Measurements from ENCODE around the gene SH2B2.
"Not testable (repeated sequence)": the region's sequence is repeated elsewhere in the genome, so short reads cannot be mapped to it uniquely, and the experiment has no call there.

DNA sequence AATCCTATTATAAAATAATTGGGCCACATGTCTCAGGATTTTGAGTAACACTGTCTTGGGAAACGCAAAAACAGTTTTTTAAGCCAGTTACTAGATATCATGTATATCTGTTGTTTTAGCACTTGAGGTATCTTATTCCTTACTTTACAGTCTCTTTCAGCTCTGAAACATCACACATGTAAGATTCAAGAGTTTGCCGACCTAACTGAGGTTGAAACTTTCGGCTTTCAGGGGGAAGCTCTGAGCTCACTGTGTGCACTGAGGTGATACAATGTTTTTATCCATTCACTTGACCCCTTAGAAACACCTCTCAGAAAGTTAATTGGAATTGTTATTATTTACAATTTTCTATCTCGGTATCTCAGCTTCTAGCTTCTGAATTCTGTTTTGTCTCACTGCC lies 50.8 kb downstream of the SH2B2 start:
- TF ChIP-seq, protein P1, sequence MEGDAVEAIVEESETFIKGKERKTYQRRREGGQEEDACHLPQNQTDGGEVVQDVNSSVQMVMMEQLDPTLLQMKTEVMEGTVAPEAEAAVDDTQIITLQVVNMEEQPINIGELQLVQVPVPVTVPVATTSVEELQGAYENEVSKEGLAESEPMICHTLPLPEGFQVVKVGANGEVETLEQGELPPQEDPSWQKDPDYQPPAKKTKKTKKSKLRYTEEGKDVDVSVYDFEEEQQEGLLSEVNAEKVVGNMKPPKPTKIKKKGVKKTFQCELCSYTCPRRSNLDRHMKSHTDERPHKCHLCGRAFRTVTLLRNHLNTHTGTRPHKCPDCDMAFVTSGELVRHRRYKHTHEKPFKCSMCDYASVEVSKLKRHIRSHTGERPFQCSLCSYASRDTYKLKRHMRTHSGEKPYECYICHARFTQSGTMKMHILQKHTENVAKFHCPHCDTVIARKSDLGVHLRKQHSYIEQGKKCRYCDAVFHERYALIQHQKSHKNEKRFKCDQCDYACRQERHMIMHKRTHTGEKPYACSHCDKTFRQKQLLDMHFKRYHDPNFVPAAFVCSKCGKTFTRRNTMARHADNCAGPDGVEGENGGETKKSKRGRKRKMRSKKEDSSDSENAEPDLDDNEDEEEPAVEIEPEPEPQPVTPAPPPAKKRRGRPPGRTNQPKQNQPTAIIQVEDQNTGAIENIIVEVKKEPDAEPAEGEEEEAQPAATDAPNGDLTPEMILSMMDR (conservative IDR thresholded peaks at IDR 0.05), result not testable (repeated sequence)
- TF ChIP-seq EZH2 (IDR thresholded peaks at IDR 0.05; ENCODE audit: low read depth), result not testable (repeated sequence)

All from PC-9 (cell line).